Fibroblast of skin of left quadriceps (primary cell): Measurements from ENCODE around the gene MPHOSPH9.

Experiments used
- DNase-seq, 2 experiments: peaks; one replicate each; pipeline ENCODE4 v3.0.0-alpha.2; 2013; ENCODE audit warnings: low read depth in 2 of 2

Gene MPHOSPH9

DNA sequence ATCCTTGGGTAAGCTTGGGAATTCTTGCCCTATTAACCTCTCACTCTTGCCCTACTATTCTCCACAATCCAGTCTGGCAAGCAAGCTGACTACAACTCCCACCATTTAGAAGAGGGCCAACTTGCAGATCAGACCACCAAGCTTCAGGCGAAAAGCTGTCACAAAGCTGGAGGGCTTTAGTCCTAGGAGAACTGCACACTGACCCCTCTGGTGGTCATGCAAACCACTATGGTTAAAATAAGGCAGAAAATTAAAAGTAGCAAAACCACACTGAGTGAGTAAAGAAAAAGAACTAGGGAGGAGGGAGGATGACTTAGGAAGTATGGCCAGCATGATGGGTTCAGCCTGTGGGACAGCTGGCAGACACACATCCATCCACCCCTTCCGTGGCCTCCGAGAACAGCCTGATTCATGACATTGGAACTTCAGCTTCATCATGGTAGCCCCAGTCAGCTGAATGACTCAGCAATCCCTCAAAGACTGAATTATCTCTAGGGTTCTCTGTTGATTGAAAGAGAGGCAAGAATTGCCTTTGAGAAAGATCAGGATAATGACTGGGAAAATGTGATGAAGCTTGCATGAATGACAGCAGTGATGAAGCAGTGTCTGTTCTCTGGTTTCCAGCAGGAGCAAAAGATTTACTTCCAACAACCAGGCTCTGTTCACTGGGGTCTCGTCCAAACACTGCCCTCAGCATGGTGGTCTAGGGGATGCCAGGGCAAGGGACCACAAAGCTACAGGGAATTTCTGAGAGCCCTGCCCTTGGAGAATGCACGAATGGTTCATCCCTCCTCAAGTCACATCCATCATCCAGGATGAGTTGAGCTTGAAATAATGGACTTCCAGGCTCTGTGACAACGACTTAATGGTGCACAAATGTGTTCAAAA is 106.4 kb downstream of the MPHOSPH9 start:
- DNase-seq = peak; percentile 98

DNA sequence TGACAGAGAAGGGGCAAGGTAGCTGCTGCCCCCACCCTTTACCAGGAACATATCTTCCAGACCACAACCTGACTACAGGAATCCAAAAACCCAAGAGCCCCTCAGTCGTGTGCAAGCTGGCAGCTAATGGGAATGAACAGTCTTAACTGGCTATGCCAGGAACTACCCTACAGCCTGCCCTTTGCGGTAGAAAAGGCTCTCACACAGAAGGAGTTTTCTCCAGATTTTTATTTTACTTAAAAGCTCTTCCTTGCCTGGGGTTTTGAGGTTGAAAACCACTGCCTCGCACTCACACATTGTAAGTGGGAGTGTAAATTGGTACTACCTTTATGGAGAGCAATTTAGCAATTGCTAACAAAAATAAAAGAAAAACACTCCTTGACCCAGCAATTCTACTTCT is 110.3 kb downstream of the MPHOSPH9 start:
- DNase-seq = no peak

DNA sequence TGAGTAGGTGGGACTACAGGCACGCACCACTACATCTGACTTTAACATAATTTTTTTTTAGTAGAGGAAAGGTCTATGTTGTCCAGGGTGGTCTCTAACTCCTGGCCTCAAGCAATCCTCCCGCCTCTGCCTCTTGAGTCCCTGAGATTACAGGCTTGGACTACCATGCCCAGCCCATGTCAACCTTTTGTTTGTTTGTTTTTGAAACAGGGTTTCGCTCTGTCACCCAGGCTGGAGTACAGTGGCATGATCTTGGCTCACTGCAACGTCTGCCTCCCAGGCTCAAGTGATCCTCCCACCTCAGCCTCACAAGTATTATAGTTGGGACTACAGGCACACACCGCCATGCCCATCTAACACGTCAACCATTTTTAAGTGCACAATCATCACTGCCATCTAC is 111.3 kb downstream of the MPHOSPH9 start:
- no peak for DNase-seq

DNA sequence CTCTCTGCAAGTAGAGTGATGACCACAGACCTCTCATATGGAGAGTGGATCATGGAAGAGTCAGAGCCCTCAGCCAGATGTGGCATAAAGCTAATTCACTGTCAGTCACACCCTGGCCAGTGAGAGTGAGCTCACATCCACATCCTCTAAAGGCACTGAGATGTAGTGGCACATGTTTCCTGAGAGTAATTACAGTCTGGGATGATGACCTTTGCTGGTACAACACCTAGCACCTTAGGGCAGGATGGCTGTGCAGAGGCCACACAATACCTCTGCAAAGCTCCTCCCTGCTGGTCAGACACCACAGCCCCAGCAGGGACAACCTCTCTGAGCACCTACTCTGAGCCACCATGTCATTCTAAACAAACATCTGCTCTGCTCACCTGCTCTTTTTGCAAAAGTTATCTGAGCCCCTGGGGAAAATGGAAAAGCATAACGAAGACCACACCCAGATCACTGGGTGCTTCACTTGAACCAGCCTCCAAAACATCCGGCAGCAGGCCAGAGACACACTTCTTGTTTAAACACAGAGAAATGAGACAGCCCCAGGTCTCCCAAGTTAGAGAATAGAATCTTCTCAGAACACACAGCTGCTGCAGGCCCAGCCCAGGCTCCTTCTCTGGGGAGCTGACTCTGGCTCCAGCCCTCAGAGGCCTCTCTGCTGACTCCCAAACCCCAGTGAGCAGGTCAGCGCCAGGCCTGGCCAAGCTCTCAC is 112.3 kb downstream of the MPHOSPH9 start:
- no peak for DNase-seq

DNA sequence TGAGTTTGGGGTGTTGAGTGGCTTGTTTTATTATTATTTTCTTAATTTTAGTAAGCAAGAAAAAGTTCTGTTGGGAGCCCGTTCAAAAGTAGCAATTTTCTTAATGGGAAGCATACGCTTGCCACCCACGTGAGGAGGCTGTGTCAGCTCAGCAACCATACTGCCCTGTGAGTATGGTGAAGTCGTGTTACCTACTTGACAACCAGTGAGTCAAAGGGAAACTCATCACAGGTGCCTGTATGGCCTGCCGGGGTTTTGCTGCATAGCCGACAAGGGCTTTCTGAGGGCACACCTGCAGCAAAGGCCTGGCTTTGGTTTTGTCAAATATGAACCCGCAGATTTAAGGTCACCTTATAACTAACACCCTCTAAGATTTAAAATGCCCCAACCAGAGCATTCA is 113.1 kb downstream of the MPHOSPH9 start:
- DNase-seq = no peak

DNA sequence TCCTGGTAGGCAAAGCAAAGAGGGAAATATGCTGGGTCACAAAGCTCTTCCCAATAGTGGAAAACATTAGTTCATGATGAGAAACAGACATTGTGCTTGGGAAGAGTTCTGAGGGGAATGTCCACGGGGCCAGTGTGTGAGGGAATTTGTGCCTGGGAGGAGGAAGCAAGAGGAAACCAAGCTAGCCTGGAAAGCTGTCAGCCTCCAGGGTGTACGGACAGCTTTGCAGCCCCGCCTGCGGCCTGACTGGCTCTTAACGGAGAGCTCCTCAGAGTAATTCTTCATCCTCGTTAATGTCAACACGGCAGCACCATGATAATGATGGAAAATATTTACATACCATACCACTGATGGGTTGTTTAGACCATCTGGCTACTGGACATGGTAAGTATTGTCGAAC is 114.4 kb downstream of the MPHOSPH9 start:
- no peak for DNase-seq

DNA sequence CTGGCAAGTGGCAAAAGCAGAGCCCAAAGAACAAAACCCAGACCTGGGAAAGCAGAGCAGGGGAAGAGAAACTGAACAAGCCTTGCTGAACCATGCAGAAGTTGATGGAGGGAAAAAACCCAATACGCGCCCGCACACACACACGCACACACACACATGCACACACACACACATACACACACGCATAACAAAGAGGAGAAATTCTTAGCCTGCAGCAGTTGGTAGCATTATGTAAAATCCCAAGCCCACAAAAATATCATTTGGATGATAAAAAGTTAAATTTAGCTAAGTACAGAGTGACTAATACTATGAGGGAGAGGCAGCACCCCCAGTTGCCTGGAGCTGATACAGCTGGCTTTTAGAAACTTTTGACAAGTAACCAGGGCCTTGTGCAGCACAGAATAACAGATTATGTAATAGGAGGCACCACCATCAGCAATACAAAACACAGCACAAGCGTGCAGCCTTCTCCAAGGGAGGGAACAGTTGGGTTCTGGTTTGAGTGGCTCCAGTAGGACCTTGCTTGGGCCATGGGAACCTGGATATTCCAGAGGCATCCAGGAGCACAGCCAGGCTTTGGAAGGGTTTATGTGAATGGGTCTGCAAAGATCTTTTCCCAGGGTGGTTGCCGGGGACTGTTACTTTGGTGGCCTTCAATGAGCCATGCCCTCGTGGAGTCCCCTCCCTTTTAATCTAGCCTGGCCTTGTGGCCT is 117.4 kb downstream of the MPHOSPH9 start:
- DNase-seq = peak; percentile 84 to 85

DNA sequence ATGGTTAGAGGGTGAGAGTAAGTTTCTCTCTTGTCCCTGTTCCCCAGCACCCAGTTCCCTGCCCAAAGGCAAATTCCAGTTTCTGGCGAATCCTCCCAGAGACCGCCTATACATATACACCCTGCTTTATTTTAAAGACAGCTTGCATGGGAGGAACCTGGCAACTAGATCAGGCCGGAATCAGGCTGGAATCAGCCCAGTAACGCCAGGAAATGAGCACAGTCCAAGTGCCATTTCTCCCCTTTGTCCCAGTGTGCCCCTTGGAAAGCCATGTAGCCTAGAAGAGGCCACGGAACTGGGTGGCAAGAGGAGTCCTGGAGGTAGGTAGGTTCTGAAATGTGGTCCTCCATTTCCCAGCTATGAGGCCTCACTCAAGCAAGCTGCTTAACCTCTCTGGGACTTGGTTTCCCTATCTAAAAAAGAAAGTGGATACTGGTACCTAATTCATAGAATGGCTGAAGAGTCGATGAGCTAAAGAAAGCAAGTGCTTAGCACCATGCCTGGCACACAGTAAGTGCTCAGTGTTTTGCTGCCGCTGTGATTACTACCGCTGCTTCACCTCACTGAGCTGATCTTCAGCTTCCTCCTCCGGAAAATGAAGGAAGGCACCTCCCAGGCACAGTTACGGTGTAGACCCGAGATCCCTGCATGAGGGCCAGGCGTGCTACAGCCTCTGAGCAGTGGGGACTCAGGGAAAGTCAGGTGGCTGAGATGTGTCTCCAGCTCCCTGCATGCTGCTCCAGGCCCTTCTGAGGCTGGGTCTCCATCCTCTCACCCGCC is 118.4 kb downstream of the MPHOSPH9 start:
- no peak for DNase-seq

DNA sequence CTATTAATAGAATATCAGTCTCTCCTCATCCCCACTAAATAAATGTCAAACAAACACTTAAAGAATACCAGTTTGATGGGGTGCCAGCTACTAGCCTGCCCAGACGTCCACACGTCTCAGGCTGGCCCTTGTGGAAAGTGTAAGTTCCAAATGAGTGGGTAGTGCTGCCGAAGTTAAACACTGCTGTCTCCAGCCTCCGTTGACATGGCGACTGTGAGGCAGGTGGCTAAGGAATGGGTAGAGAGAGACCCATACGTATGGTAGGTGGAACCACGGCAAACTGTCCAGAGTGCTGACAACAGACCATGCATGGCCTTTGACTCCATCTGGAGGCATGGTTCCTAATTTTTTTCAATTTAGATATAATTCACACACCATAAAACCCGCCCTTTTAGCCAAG is 119.9 kb downstream of the MPHOSPH9 start:
- DNase-seq = no peak

DNA sequence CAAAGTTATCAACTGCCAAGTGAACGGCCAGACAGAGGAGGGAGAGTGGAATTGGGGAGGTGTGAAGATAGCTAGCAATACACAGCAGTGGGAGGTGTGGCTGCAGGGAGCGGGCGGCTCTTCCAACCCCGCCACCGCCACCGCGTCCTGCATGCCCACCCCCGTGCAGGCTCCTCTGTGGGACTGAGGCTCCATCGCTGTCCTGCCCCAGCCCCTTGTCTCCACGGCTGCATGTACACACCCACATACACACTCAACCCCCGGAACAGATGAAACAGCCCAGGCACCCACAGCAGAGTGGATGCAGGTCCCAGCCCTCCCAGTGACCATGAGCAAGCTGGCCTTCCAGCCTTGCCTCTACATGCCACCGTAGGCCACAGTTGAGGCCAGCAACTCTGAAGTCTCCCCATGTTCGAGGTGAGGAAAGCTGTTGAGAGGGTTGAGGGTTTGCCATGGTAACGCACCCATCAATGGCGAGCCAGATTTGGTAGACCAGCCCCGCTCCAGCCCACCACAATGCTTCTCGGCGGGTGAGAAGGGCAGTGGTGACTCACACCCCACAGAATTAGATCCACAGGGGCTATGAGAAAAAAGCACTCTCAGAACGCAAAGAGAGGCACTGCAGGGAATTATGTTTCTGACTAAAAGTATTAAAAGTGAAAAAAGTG is 121.3 kb downstream of the MPHOSPH9 start:
- no peak for DNase-seq

DNA sequence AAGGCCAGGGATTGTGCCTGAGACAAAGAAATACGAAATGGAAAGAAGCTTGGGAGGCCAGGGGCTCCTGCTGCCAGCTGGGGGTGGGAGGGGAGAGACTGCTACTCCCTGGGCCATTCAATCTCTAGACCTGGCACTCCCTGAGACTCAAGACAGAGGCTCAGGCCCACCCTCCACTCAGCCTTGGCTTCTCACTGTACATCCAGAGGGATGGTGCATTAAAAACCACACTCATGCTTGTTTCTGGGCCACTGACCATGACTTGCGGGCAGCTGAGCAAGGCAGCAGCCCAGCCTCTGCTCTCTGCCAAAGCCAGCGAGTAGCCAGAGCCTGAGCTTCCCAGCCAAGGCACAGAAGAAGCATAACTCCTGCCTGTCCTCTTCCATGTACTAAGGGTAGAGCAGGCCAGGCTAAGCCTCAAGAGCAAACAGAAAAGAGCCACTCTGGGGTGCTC is 123.6 kb downstream of the MPHOSPH9 start:
- no peak for DNase-seq

DNA sequence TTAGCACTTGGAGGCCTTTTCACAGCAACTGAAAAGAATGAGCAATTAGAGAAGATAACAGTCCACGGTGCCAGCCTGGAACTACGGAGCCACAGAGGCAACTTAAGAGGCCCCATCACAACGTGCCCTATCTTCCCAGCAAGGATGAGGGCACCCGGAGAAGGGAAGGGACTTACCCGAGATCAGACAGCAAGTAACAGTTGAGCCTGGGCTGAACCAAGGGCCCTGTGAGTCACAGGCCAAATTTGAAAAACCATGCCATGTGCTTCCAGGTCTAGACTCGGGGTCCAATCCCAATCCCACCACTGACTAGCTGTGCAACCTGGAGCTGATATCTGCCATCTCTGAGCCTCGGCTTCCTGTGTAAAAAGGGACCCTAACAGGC is 124.3 kb downstream of the MPHOSPH9 start:
- DNase-seq = no peak

DNA sequence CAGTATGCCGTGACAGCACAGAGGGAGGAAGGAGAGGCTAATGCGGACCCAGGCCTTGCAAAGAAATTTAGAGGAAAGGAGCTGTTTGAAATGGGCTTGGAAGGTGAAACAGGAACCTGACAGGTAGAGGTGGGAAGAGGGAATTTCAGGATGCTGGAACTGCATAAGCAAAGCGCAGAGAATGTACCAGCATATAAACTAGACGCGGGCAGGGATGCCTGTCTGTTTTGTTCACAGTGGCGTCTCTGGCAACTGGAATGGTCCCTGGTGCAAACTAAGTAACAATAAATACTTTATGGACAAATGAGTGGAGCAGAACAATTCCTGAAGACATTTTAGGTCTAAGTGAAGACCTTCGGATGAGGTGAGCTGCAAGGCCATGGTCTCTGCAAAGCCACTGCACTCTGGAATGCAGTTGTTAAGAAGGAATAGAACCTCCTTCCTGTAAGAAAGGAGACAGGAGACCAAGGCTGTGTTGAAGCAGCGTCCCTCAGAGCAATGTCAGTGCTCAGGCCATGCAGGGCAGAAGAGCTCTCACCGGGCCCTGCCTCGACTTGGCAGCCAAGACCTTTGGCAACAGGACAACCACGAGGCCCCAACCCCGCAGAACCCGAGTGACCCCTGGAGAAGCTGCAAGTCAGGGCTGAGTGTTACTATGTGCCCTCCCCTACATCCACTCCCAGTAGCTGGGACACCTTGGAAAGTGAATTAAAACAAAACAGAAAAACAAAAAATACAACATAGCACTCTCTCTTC is 124.8 kb downstream of the MPHOSPH9 start:
- no peak for DNase-seq

DNA sequence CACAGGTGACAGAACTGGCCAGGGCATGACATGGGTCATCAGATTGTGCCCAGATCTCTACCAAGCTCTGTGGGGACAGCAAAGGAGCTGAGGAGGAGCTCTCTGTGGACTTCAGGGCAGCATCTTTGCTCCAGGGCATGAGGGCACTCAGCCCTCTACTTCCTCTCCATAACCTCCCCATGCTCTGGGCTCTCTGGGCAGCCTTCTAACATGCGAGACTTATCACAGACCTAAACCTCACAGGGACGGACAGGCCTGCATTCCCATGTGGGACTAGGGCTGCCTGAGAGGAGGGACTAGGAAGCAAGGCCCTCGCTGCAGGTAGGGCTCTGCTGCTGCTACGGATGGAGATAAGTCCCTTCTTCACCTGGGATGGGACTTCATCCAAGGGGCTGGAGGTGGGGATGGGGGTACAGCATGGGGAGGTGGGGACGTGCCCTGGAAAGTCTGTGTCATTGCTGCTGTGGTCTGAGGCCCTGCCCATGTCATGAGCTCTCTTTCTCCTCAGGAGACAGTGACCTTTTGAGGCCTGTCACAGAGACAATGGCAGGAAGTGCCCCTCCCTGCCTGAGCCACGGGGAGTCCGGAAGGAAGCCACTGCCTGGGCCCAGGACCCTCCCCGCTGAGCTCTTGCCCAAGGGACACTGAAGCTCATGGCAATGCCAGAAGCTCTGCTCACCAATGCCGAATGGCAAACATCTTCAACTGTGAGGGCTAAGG is 126.1 kb downstream of the MPHOSPH9 start:
- DNase-seq = no peak

DNA sequence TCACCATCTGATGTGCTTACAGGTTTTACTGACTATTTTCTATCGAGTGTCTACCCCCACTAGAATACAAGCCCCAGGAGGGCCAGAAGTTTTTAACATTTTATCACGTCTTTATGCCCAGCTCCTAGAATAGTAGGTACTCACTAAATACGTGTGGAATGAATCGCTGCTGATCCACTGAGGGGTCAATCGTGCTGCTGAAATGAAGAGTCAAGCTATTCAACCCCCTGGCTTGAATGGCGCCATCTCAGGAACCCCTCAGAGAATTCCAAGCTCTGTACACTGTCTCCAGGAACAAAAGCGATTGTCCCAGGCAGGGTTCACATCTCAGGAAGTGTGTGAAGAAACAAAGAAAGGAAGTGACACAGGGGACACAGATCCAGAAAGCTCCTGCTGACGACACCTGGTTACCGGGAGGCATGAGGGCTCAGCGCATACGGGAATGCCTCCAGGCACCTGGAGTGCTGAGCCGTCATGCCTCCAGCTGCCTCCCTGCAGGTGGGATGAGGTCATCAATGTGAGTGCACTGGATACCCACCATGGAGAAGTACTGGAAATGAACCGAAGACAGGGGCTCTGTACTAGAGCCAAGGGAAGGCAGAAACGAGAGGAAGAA is 127.6 kb downstream of the MPHOSPH9 start:
- no peak for DNase-seq

DNA sequence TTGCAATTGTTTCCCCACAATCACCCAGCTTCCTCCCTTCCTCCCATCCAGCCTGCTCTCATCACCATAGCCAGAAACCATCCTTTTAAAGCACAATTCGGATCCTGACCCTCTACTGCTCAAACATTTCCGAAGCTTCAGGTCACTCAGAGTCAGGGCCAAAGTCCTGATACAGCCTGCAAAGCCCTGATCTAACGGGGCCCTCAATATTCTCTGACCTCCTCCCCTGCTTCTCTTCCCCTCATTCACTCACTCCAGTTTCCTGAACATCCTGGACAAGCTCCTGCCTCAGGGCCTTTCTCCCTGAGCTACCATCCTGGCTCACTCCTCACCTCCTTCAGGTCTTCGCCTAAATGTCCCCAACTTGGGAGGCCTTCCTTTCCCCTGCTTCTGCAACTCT is 128.1 kb downstream of the MPHOSPH9 start:
- no peak for DNase-seq
